CD4-positive, alpha-beta T cell treated with Interferon alpha-2 for 1 hour (primary cell): ENCODE results near the gene CCDC33.

Experiments used
- DNase-seq, 2 donors: peaks; one replicate each; pipeline ENCODE4 v3.0.0-alpha.2; 2020 to 2022

Gene CCDC33

DNA sequence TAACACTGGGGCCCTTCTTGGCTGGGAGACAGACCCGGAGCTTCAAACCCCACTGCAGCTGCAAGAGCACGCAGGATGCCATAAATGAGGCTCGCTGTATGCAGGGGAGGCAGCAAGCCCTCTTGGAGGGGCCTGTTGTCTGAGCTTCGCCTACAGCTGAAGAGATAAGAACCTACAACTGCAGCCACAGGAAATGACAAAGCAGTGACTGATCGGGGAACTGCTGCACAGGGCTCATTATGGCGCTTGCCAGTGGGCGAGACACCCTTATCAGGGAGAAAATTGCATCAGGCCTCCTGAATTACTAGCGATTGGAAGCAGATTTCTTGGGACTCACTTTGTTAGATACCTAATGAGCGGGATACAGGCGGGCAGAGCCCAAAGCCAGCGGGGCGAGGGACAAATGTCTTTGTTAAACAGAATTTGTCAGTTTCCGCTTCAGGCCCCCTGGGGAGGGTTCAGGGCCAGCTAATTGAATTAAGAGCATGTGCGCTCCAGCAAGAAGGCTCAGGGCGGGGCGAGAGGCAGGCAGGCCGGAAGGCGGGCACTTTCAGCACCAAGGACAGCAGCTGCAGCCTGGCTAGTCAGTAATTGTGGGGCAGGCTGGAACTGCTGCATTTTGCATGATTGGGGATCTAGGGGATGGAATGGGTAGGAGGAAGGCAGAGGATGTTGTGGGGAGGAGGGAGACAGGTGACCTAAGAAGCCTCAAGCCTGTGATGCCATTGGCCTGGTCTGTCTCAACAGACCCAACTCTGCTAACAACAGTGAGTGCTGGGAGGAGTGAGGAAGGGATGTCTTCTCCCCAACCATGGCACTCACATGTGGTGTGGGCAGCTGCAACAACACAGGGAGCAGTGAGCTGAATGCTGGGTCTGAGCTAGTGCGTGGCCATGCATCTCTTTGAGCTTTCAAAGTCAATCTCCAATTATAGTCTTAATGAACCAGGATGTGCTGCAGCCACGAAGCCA lies 55.3 kb downstream of the CCDC33 start:
- DNase-seq, result peak; percentile 26 to 54

DNA sequence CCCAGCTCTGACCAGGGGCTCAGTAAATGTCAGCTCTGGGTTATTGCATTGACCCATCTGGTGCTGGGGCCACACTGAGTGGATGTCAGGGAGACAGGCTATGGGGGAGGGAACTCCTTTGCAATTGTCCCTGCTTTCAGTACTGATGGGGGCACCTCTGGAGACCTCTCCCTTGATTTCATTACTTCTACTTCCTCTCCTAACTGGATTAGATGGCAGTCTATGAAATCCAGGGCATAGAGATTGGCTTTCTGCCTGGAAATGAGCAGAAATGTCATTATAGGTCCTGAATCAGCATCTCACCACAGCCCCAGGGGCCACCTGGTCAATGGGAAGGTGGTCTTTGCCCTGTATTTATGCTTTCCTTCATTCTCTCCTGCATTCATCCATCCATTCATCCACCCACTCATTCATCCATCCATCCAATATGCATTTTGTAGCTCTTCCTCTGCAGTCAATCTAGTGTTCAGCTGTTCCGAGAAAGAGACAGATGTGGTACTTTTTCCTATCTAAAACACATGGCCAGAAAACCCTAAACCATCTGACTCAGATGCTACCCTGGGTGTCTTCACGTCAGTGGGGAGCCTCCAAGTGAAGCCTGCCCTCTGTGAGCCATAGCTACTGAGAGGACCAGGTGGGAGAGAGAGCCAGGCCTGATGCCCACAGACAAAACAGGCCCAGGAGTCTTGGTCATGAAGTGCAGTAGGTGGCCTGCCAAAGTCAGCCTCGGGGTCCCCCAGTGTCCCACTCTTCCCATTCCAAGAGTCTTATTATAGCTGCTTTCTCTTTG lies 57.1 kb downstream of the CCDC33 start:
- no peak for DNase-seq

DNA sequence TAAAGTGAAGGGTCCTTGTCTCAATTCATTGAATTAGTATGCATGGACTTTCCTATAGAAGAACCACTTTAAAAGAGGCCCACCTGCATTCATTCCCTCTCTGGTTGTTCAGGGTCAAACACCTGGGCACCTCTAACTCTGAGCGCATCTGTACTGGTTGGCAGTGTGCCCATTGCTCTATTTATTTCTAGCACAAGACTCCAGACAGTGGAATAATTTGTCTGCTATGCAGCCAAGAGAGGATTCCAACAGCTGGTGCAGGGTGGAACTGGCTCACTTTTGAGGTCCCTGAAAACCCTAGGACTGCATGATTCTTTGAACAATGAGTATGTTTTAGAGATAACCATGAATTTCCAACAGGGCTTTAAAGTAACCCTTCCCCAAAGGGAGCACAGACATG lies 57.9 kb downstream of the CCDC33 start:
- no peak for DNase-seq

DNA sequence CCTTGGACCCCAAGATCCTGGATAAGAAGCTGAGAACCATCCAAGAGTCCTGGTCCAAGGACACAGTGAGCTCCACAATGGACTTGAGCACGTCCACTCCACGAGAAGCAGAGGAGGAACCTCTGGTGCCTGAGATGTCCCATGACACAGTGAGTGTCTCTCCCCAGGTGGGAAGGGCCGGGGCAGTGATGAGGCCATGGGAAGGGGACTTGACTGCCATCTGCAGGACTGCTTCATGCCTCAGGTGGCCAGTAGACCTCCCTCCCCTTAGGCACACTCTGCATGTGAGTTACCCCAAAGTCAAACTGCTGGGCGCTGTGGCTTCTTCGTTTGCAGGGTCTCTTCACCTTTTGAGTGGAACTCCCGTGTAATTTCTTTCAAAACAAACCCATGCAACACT lies 59.7 kb downstream of the CCDC33 start:
- DNase-seq, result no peak

DNA sequence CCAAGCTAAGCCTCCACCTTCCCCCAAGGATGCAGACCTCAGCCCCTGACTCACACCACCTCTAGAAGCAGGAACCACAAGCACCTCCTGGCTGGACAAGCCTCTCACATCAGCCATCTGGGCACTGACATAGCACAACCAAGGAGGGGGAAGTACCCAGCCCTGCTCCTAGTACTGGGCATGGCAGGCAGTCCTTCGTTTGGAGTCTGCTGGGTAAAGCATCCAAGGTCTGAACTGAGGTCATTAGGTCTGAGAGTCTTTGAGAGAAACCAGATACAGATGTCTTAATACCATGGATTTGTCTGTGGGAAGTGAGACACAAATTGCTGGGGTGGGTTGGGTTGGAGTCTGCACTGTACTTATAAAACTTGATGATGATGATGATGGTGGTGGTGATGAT lies 61.8 kb downstream of the CCDC33 start:
- DNase-seq, result no peak

DNA sequence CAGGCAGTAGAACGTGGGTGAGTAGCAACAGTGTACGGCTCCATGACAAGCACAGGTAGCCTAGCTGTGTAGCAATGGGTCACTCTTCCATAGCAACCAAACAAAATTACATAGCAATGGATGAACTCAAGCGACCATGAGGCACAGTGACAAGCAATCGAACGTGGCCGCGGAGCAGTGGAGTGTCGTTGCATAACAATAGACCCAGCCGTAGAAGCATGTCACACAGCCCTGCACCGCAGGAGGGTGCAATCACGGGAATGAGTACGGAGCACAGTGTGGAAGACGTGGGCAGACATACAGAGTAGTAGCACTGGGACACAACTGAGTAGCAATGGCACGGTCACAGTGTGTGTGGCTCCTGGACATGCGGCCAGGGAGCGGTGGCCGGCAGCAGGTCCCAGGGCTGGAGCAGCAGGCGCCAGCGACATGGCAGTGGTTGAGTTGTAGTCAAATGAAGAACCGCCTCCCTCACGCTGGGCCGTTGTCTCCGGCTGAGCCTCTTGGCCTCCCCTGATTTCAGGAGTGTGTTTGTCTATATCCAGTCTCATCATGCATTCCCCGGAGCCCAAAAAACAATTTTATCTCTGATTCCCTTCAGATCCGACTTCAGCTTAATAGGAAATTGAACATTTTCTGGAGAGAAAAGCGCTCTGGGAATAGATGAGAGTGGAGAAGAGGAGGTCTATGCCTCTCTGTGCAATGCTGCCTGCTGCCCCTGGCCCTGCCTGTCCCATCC lies 64.1 kb downstream of the CCDC33 start:
- no peak for DNase-seq

DNA sequence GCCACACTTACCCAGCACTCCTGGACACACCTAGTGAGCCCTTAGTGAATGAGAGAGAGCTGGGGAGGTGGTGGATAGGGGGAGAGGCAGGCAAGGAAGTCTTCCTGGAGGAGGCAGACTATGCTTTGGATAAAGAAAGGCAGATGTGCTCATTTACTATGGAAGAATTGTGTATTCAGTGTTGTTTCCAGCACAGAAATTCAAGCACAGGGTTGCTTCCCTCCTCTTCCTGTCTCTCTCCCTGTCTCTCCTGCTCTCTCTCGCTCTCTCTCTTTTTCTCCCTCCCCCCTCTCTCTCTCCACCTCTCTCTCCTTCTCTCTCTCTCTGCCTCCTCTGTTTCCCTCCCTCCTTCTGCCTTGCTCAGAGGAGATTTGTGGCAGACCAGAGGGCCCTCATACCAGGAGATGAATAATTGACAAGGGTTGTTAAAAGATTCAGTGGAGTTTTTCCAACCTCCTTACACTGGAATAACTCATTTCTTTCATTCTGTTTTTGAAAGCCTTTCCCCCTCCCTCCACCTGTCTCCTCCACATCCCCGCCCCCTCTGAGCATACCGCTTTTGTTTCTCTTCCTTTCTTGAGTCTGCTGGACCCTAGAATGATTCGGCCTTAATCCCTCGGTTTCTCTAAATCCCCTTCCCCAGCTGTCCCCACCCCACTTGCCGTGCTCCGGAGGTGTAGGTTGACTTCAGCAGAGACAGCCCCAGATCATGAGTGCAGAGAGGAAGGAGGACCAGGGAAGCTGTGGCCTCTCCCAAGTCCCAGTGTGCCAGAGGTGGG lies 65.6 kb downstream of the CCDC33 start:
- DNase-seq, result no peak

DNA sequence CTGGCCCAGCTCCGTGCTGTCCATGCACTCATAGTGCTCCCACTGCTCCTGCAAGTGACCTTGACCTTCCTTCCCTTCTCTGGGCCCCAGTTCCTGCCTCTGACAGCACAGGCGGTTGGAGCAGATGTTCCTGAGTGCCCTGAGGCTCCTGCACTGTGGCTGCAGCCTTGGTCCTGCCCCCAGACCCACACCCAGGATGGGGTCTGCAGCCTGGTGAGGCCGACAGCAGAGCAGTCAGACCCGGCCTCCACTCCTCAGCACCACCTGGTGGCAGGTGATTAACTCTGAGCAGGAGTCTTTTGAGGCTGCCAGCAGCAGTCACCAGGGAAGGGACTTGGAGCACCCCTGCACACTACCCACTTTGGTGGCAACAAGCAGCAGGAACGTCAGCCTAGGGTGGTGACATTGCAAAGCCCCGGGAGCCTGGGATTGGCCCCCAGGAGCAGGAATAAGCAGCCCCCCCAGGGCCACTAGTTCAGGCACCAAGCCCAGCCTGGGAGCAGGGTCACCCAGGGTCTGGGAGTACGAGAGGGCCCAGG lies 66.8 kb downstream of the CCDC33 start:
- peak in 1 of 2 donors; percentile 25 for DNase-seq

DNA sequence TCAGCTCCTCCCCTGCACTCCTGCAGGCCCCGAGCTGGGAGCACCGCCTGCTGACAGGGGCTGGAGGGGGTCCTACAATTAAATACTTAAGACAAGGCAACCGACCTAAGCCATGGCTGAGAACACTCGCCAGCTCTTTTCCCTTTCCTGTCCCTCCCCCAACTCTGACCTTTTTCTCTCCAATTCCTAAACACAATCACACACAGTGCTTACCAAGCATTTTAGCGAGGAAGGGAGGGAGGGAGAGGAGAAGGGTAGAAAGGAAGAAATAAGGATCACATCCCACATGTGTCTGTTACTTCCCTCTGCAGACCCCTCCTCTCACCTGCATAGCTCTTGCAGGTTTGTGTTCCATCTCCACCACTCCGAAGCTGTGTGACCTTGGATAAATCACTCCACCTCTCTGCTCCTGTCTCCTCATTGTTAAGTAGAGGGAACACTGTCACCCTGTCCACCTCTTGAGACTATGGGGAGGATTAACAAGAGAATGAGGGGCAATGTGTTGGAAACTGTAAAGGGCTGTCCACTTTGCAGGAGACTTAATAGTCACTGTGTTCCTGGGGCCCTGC lies 67.7 kb downstream of the CCDC33 start:
- DNase-seq, result no peak

DNA sequence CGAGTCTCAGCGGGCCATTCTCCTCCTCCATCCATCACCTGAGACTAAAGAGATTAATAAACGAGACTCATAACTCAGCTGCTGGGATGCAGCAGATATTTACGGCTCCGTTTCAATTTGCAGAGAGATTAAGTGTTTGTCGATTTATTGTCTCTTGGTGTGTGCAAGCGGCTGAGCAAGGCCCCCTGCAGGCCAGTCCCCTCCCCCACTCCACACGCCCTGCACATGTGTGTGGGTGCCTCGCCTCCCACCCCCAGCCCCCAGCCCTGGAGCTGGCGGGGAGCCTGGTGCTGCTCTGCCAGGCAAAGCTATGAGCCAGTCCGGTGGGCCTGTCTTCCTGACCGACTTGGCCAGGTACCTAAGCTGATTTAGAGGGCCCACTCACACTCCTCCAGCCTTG lies 68.3 kb downstream of the CCDC33 start:
- no peak for DNase-seq

DNA sequence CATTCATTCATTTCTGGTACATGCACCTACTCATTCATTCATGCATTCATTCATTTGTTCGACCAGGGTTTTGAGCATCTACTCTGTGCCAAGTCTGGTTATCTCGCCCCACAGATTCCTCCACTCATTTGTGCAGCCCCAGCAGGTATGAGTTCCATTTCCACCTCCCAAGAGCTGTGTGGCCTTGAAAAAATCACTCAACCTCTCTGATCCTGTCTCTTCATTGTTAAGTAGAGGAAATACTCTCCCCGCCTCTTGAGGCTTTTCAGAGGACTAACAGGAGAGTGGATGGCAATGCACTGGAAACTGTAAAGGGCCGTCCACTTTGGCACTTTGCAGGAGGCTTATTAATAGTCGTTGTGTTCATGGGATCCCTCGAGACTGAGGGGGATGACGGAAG lies 69.6 kb downstream of the CCDC33 start:
- DNase-seq, result no peak

DNA sequence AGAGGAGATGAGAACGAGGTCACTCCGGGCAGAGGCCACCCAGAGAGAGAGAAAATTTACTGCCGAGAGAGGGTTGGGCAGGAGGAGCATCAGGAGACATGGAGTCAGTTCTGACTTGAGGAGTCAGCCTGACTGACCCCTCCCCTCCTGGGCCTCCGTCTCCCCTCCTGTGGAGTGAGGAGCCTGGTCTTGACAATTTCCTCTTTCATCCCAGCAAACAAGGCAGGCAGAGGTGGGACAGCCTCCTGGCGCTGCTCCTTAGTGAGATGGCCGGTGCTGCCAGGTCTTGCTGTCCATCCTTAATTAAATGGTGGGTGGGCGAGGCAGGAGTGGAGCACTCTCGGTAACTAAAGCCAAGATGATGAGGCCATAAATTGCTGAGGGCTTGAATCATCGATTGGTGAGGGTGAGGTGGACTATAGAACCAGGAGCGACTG lies 70.7 kb downstream of the CCDC33 start:
- DNase-seq, result no peak

DNA sequence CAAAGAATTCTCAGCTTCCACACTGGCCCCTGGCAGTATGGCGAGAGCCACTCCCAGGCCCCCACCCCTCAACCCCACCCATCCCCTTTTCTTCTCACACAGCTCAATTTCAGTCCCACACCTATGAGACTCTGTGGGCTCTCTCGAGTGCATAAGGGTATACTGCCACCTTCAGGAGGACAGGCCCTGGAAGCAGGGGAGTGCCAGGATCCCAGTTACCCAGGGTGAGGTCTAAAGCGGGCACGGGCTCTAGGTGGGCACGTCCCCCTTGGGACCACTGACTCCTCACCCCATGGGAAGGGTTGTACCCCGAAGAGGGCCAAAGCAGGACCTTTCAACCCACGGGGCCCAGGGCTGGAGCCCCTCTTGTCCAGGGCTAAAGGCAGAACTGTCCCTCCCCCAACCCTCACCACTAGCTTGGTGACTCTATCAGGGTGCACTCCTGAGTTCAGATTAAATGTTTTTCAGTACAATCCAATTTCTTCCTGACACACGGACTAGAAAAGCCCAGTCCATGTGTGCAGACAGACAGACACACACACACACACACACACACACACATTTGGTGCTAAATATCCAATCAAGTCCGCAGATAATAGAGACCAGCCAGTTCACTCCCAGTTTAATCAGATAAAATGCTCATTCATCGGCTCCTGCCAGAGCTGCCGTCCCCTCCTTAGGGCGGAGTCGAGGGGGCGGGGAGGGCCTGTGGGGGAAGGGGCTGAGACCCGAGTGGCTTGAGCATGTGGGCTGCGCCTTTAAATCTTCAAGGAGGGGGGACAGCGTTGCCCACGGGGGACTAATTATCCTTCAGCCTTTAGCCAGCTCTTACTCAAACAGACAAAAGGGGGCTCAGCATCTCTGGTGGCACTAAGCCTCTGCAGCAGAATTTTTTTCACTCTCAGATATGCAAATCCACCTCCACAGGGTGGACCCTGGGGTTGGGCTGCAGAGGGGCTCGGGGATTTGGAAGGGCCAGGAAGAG lies 72.0 kb downstream of the CCDC33 start:
- peak in 1 of 2 donors; percentile 24 for DNase-seq

DNA sequence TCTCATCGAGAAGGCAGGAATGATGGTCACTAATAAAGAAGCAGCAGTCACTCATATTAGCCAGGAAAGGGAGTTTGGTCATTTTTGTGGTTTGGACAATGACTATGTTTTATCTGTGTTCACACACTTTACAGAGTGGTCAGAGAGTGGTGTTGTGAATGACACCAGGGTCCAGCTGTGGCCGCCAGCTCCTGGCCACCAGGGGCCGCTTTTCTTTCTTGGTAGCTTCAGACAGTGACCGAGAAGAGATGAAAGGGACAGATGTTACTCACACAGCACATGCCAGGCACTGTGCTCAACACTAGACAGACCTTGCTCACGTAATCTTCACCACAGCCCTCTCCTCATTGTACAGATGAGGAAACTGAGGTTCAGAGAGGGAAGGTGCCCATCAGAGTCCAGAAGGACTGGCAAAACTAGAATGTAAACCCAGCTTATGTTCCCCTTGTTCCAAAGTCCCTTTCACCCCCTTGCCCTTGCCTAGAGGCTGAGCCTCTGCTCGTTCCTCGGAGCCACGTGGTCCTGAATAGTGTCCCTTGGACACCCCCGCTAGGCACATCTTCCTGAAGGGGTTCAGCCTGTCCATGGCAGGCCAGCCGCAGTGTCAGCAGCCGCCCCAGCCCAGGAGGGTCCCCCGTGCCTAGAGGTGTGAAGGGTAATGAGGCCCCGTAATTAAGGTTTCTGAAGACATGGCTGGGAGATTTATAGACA lies 75.8 kb downstream of the CCDC33 start:
- no peak for DNase-seq

DNA sequence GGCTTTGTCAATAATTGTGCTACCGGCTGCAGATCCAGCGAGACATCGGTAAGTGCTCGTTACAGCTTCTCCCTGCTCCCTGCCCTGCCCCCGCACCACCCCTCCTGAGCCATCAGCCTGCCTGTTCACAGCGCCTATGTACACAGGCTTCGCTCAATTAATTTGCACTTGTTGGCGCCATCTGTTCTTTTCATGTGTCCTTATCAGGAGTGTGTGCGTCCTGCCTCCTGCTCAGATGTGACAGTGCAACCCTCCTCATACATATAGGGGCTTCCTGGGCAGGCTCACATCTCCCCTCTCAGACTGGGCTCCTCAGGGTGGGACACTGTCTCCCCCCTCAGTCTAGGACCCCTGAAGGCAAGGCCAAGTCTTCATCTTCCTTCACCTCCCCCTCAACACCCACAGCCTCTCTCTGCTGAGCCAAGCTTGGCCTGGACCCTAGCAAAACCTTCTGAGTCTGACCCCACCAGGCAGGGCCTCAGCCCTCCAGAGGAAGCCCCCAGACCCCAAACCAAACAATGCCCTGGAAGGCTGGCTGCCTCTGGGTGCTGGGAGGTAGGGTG lies 76.4 kb downstream of the CCDC33 start:
- DNase-seq, result no peak

DNA sequence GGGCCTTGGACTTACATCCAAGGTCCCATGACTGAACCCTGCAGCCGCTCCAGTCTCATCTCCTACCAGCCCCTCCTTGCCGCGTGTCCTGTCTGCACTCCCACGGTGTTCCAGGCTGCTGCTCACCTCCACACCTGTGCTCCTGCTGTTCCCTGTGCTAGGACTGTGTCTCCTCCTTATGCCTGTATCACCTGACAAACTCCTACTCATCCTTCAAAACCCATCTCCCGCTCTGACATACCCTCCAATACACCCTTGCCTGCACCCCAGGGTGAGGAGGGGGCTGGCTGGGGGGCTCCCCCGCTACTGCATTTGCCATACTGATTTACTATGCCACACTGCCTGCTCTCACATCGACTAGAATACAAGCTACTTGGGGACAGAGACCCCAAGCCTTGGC lies 77.8 kb downstream of the CCDC33 start:
- DNase-seq, result no peak

DNA sequence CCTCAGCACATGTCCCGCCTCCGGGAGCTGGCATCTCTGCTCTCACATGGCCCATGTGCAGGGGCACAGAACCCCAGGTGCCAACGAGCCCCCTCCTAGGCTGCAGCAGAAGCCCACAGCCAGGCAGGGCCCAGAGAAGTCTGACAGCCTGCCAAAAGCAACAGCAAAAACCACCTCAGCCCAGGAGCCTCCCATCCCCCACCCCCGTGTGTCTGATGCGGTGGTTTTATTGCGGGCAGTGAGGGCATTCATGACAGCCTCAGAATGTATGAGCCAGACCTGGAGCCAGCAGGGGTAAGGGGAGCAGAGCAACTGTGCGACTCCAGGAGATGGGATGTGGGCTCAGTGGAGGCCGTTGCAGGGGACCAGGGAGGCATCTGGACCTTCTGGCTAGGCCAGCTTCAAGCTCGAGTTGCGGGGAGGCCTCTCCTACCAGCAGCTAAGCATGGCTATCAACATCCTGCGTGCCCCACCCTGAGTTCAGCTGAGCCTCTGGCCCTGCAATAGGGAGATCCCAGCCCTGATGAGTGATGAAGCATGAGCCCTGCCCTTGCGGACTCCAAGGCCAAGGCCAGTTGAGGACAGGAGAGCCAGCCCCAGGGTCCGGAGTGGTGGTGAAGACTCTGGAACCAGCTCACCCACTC lies 78.8 kb downstream of the CCDC33 start:
- peak in 1 of 2 donors; percentile 11 for DNase-seq

DNA sequence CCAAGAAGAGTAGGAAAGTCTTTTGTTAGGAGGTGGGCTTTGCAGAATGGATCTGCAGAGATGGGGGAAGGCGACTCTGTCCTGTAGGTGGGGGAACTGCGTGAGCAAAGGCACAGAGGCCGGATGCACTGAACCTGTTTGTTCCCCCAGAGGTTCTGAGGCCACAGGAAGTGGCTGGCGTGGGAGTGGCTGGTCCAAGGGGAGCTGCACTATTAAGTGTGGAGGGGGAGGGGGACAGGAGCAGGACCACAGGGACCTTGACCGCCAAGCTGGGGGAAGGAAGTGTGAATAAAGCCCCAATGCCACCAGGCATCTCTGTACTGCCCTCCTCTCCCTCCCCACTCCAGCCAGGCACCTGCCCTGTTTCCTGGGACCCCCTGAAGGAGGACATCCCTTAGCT lies 79.5 kb downstream of the CCDC33 start:
- peak in 1 of 2 donors; percentile 8 for DNase-seq

DNA sequence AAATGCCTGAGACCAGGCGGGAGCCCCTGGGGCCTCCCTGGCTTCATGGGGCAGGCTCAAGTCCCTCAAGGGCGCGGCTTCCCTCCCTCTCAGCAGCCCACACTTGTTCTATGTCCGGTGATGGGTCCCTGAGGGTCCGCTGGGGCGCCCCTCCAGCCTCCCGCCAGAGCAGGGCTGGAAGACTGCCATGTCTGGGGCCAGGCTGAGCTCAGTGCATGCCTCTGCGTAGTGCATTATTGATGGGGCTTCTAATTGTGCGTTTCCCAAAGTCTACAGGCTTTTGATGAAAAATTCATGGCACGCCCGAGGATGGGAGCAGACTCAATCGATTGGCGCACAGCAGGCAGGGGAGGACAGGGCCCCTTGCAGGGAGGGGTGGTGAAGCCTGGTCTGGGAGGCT lies 80.0 kb downstream of the CCDC33 start:
- no peak for DNase-seq
